Measurements from ENCODE around the gene CCDC136. TPM values are rescaled to one million over a fixed set of nuclear protein-coding genes. Genes with fewer than 3 reads are reported as not detected.
A peak's percentile ranks its signal among the peaks of the same experiment; 100 is the strongest.

The CCDC136 gene
- polyA plus RNA-seq, 1 of the 3 experiments (the other 2 are of a cell fraction): 48.4 TPM

DNA sequence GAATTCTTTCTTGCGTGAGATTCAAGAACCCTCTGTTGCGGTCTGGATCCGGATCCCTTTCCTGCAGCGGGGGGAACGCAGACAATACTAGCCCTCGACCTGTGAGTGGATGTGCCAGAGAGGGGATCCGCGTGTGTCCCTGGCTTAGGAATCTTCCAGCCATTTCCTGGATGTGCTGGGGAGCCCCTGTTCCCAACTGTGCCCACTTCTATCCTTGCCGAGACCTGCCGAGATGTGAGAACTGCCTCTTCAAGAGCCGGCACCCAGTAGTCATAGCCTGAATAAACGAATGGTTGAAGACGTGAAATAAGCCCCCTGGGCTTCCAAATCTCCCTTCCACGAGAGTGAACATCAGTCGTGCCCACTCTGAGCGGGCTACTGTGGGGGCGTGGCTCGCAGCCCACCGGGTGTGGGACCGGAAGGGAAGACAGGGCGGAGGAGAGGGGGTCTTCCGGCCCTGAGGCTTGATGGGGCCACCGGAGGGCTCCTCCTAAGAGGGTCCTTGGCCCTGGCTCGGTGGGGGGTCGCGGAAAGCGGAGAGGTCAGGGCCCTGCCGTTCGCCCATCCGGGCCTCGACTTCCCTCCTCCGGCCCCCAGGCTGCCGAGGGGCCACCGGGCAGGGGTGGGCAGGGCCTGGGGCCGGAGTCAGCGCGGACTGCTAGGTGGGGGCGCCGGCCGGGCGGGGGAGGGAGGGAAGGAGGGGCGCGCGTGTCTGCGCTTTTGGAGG lies 1.3 kb upstream of the CCDC136 start (continued):
- TF ChIP-seq ZBTB33 (IDR thresholded peaks at IDR 0.05; ENCODE audit: borderline replicate concordance, low read depth) (no peak), MXI1 (IDR thresholded peaks at IDR 0.05; ENCODE audit: low read depth, low read length) (no peak), EP300 (IDR thresholded peaks at IDR 0.05; ENCODE audit: borderline replicate concordance in 1 of 2, low read depth in 1 of 2, low read length in 1 of 2) (no peak)
- TF ChIP-seq, protein P1, sequence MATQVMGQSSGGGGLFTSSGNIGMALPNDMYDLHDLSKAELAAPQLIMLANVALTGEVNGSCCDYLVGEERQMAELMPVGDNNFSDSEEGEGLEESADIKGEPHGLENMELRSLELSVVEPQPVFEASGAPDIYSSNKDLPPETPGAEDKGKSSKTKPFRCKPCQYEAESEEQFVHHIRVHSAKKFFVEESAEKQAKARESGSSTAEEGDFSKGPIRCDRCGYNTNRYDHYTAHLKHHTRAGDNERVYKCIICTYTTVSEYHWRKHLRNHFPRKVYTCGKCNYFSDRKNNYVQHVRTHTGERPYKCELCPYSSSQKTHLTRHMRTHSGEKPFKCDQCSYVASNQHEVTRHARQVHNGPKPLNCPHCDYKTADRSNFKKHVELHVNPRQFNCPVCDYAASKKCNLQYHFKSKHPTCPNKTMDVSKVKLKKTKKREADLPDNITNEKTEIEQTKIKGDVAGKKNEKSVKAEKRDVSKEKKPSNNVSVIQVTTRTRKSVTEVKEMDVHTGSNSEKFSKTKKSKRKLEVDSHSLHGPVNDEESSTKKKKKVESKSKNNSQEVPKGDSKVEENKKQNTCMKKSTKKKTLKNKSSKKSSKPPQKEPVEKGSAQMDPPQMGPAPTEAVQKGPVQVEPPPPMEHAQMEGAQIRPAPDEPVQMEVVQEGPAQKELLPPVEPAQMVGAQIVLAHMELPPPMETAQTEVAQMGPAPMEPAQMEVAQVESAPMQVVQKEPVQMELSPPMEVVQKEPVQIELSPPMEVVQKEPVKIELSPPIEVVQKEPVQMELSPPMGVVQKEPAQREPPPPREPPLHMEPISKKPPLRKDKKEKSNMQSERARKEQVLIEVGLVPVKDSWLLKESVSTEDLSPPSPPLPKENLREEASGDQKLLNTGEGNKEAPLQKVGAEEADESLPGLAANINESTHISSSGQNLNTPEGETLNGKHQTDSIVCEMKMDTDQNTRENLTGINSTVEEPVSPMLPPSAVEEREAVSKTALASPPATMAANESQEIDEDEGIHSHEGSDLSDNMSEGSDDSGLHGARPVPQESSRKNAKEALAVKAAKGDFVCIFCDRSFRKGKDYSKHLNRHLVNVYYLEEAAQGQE (IDR thresholded peaks at IDR 0.05; ENCODE audit: low read depth, low read length): no peak
- TF ChIP-seq, protein P2, sequence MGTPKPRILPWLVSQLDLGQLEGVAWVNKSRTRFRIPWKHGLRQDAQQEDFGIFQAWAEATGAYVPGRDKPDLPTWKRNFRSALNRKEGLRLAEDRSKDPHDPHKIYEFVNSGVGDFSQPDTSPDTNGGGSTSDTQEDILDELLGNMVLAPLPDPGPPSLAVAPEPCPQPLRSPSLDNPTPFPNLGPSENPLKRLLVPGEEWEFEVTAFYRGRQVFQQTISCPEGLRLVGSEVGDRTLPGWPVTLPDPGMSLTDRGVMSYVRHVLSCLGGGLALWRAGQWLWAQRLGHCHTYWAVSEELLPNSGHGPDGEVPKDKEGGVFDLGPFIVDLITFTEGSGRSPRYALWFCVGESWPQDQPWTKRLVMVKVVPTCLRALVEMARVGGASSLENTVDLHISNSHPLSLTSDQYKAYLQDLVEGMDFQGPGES (IDR thresholded peaks at IDR 0.05; ENCODE audit: low read depth, low read length): no peak

- peak overlapping the region; percentile 100 for H3K4me2 ChIP-seq
- no peaks in the 10 kb centered on the region for H3K9me2 ChIP-seq
- no peak for DNase-seq
- ChIA-PET CTCF (interaction anchor here (0.6 to 2.0 kb wide), 11 partner anchors 8 to 300 kb away, joined by 3 to 7 read pairs (median 3); partner anchors contain the start of gene ATP6V1F), POLR2A (interaction anchor here (0.6 to 1.3 kb wide), 5 partner anchors 26 to 71 kb away, joined by 4 to 11 read pairs (median 4); partner anchors contain the start of genes ATP6V1F and CALU)
- no peaks in the 10 kb centered on the region for H3K9me3 ChIP-seq
- 6% methylated on average over 9 of the region's 9 CpGs for WGBS (ENCODE audit: low lambda C conversion rate)
- peaks cover 15 to 21% of the 10 kb centered on the region in 2 experiments for H3K4me1 ChIP-seq (ENCODE audit: control insufficient read depth in 1 of 2, insufficient read depth in 2 of 2, low read depth in 1 of 2, low read length in 1 of 2)
- no peaks in the 10 kb centered on the region for H3K27me3 ChIP-seq (ENCODE audit: insufficient read depth)
- H3K79me2 ChIP-seq (ENCODE audit: insufficient read depth): 0 out of 2 replicates have a peak, but pooled peaks cover 3% of the 10 kb centered on the region
- no peak for TF ChIP-seq SIN3A (IDR thresholded peaks at IDR 0.05; ENCODE audit: borderline replicate concordance, low read depth, low read length)
- TF ChIP-seq NRF1 (IDR thresholded peaks at IDR 0.05; ENCODE audit: low read depth, low read length): no peak
- no peak for TF ChIP-seq FOXJ3 (CRISPR knock-in tag; IDR thresholded peaks at IDR 0.05)
- no peak for TF ChIP-seq RAD21 (IDR thresholded peaks at IDR 0.05; ENCODE audit: low read length)
- no peak for TF ChIP-seq TAF1 (IDR thresholded peaks at IDR 0.05; ENCODE audit: borderline replicate concordance, low read depth, low read length)
- no peak for TF ChIP-seq GATA2 (CRISPR knock-in tag; IDR thresholded peaks at IDR 0.05)
- no peak for TF ChIP-seq FOXM1 (IDR thresholded peaks at IDR 0.05; ENCODE audit: low read depth)
- no peak for TF ChIP-seq TEAD4 (IDR thresholded peaks at IDR 0.05; ENCODE audit: borderline replicate concordance, insufficient read depth)
- TF ChIP-seq POLR2AphosphoS5 (IDR thresholded peaks at IDR 0.05; ENCODE audit: low read depth, low read length): no peak
- no peak for TF ChIP-seq YY1 (IDR thresholded peaks at IDR 0.05; ENCODE audit: low read depth)
- TF ChIP-seq USF2 (IDR thresholded peaks at IDR 0.05; ENCODE audit: borderline replicate concordance, low read depth, low read length): no peak
- TF ChIP-seq, protein P3, sequence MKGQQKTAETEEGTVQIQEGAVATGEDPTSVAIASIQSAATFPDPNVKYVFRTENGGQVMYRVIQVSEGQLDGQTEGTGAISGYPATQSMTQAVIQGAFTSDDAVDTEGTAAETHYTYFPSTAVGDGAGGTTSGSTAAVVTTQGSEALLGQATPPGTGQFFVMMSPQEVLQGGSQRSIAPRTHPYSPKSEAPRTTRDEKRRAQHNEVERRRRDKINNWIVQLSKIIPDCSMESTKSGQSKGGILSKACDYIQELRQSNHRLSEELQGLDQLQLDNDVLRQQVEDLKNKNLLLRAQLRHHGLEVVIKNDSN (IDR thresholded peaks at IDR 0.05; ENCODE audit: borderline replicate concordance, low read depth): no peak
- TF ChIP-seq EZH2phosphoT487 (IDR thresholded peaks at IDR 0.05; ENCODE audit: borderline replicate concordance, low read depth): no peak
- TF ChIP-seq NFIC (IDR thresholded peaks at IDR 0.05; ENCODE audit: borderline replicate concordance): no peak
- peaks cover 29% of the 10 kb centered on the region for H3F3A ChIP-seq (replicated peaks; ENCODE audit: insufficient read depth)
- peak overlapping the region; percentile 71 for H3K9ac ChIP-seq
- peaks cover 11 to 14% of the 10 kb centered on the region in 2 experiments for H3K36me3 ChIP-seq (replicated peaks in 1 of 2; ENCODE audit: control insufficient read depth in 1 of 2, insufficient read depth in 2 of 2, low read length in 1 of 2)
- H3K27ac ChIP-seq (ENCODE audit: low read depth in 2 of 2, low read length in 1 of 2): peak overlapping the region in 1 of 2 experiments; percentile 82; a peak in 2 of 4 replicates
- peak overlapping the region; percentile 90 for H2AFZ ChIP-seq (ENCODE audit: low read depth)
- H3K4me3 ChIP-seq (ENCODE audit: low read depth in 2 of 2, low read length in 1 of 2): peak overlapping the region; percentile 82 to 85
- H4K20me1 ChIP-seq (ENCODE audit: insufficient read depth): no peaks in the 10 kb centered on the region
Measured at GRCh38 chr7:128791972-128792327, 182 bp downstream of the CCDC136 start.
